Keratinocyte (primary cell): ENCODE measurements around the gene CHCHD6. TPM values are rescaled to one million over a fixed set of nuclear protein-coding genes. Genes with fewer than 3 reads are reported as not detected.

Experiments
- DNase-seq: peaks from one replicate; pipeline ENCODE4 v3.0.0-alpha.2; 2011; ENCODE audit warnings: low read depth, missing footprints, low spot score
- FAIRE-seq: peaks from 2 replicates; lab custom pipeline; 2011; peaks lifted over from hg19 to GRCh38; lab: Jason Lieb, UNC
- H2AFZ ChIP-seq: 2 replicates; pipeline ENCODE4 v1.6.0; 2012; ENCODE audit warnings: low read length, control low read depth, inconsistent platforms; ENCODE audit not compliant: control insufficient read depth
- H3K27ac ChIP-seq: 2 replicates; pipeline ENCODE4 v1.5.1; 2011; ENCODE audit warnings: low read length; ENCODE audit not compliant: control insufficient read depth, insufficient read depth
- H3K27me3 ChIP-seq: 3 replicates; pipeline ENCODE4 v1.6.0; 2011; ENCODE audit warnings: low read length; ENCODE audit not compliant: control insufficient read depth, insufficient read depth; ENCODE audit errors: extremely low read depth
- H3K36me3 ChIP-seq, 2 experiments: 2 replicates in 1 of 2; 3 replicates in 1 of 2; pipeline ENCODE4 v1.5.1; 2011; ENCODE audit warnings: low read length in 2 of 2, mild to moderate bottlenecking in 1 of 2; ENCODE audit not compliant: control insufficient read depth in 2 of 2, insufficient read depth in 2 of 2; ENCODE audit errors: extremely low read depth in 1 of 2
- H3K4me1 ChIP-seq: 3 replicates; pipeline ENCODE4 v1.5.1; 2011; ENCODE audit warnings: low read length; ENCODE audit not compliant: control insufficient read depth, insufficient read depth; ENCODE audit errors: extremely low read depth
- H3K4me2 ChIP-seq: 3 replicates; pipeline ENCODE4 v1.6.0; 2011; ENCODE audit warnings: low read depth, low read length; ENCODE audit not compliant: control insufficient read depth, insufficient read depth; ENCODE audit errors: extremely low read depth
- H3K4me3 ChIP-seq, 3 experiments: fragments of 200-600 bp in 1 of 3; sonication (generic) in 1 of 3; 2 replicates in 2 of 3; 3 replicates in 1 of 3; pipeline ENCODE4 v1.5.1; 2011 to 2016; ENCODE audit warnings: low read length in 3 of 3, mild to moderate bottlenecking in 3 of 3, control low read depth in 2 of 3, inconsistent platforms in 1 of 3, low read depth in 1 of 3, mixed read lengths in 1 of 3, mixed run types in 1 of 3, moderate library complexity in 1 of 3; ENCODE audit not compliant: control insufficient read depth in 2 of 3, insufficient read depth in 2 of 3; ENCODE audit errors: extremely low read depth in 1 of 3
- H3K79me2 ChIP-seq: 2 replicates; pipeline ENCODE4 v1.6.0; 2012; ENCODE audit warnings: low read length; ENCODE audit not compliant: control insufficient read depth, insufficient read depth
- H3K9ac ChIP-seq: 3 replicates; pipeline ENCODE4 v1.6.0; 2011; ENCODE audit warnings: low read length; ENCODE audit not compliant: control insufficient read depth, insufficient read depth; ENCODE audit errors: extremely low read depth
- H3K9me1 ChIP-seq: 3 replicates; pipeline ENCODE4 v1.6.0; 2011; ENCODE audit warnings: low read length; ENCODE audit not compliant: control insufficient read depth, insufficient read depth; ENCODE audit errors: extremely low read depth
- H3K9me3 ChIP-seq: 2 replicates; pipeline ENCODE4 v1.5.1; 2012; ENCODE audit warnings: low read depth, low read length; ENCODE audit not compliant: control insufficient read depth
- H4K20me1 ChIP-seq: 3 replicates; pipeline ENCODE4 v1.6.0; 2011; ENCODE audit warnings: low read length; ENCODE audit not compliant: control insufficient read depth, insufficient read depth; ENCODE audit errors: extremely low read depth
- EZH2 ChIP-seq: IDR thresholded peaks from one replicate; pipeline ENCODE4 v1.6.1; 2012; ENCODE audit warnings: inconsistent platforms, mild to moderate bottlenecking, low read length, moderate library complexity
- dilution Hi-C: fragments of 300-500 bp; cut with MboI; formaldehyde crosslinking; loops from one replicate; pipeline ENCODE4 v1.7.0; 2020; ENCODE audit warnings: low sequenced_read_pairs; ENCODE audit not compliant: extremely low pct_ligation_motif_present
- polyA plus RNA-seq, 5 experiments: library from polyadenylated mRNA; depleted of rRNA in 3 of 5; stranded (reverse) in 3 of 5; stranded (forward) in 1 of 5; unstranded in 1 of 5; fragments of >200 nt; gene quantifications; 1 replicate in 1 of 5; 2 replicates in 3 of 5; 3 replicates in 1 of 5; pipeline versions ENCODE4 v1.2.1 to v1.2.3, GENCODE V29; 2011 to 2012; ENCODE audit warnings: missing spikeins in 2 of 5, low read depth in 1 of 5, low replicate concordance in 1 of 5
- TF ChIP-seq, protein P1 (sequence below), 3 experiments: IDR thresholded peaks in 1 of 3; conservative IDR thresholded peaks in 1 of 3; optimal IDR thresholded peaks in 1 of 3; 2 replicates in 2 of 3; 3 replicates in 1 of 3; pipeline versions ENCODE3 to v1.5.1; 2011; ENCODE audit warnings: low read length in 3 of 3, mild to moderate bottlenecking in 3 of 3, moderate library complexity in 2 of 3, control low read depth in 1 of 3, inconsistent platforms in 1 of 3; ENCODE audit not compliant: insufficient read depth in 2 of 3; ENCODE audit errors: extremely low read depth in 1 of 3

CHCHD6 gene
- polyA plus RNA-seq, 1 donor (not counting 4 experiments of a cell fraction or from before 2014, with no cell fraction given) = 21.7 TPM

DNA sequence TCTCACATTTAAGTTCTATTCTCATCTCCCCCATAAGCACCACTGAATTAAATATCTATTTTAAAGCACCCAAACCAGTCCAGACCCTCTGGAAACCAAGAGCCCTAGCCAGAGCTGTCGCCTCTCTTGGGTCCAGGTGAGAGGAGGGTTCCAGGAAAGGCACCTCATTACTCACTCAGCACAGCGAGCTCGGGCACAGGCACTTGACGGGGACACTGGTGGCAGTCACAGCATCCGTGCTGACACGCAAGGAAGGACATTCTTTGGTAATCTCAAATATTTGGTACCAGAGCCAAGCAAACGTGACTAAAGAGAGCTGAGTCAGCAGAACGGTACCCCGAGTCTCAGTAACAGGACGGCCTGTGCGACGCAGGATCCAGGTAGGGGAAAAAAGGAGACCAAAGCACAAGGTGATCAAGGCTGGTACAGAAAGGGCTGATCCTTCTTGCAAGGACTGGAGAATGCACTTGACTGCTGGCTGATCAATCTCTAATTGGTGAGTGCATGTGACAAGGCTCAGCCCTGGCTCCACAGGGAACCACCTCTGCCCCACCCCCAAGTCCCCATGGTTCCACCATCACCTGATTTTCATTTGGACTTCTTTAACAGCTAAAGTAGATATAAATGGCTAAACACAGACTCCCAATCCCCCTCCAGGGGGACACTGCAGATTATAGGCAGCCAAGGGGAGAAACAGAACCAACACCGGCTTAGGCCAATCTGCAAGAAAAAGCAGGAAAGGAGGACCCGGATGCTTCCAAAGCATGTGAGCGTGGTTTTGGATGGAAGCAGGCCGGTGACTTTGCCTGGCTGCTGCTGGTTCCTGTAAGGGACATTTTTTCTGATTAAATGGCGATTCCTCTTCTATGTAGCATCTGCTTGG lies 61.4 kb downstream of the CHCHD6 start:
- TF ChIP-seq EZH2 = no peak
- TF ChIP-seq, protein P1, sequence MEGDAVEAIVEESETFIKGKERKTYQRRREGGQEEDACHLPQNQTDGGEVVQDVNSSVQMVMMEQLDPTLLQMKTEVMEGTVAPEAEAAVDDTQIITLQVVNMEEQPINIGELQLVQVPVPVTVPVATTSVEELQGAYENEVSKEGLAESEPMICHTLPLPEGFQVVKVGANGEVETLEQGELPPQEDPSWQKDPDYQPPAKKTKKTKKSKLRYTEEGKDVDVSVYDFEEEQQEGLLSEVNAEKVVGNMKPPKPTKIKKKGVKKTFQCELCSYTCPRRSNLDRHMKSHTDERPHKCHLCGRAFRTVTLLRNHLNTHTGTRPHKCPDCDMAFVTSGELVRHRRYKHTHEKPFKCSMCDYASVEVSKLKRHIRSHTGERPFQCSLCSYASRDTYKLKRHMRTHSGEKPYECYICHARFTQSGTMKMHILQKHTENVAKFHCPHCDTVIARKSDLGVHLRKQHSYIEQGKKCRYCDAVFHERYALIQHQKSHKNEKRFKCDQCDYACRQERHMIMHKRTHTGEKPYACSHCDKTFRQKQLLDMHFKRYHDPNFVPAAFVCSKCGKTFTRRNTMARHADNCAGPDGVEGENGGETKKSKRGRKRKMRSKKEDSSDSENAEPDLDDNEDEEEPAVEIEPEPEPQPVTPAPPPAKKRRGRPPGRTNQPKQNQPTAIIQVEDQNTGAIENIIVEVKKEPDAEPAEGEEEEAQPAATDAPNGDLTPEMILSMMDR (optimal IDR thresholded peaks at IDR 0.05 in 1 of 3, IDR thresholded peaks at IDR 0.05 in 1 of 3, conservative IDR thresholded peaks at IDR 0.05 in 1 of 3; ENCODE audit: extremely low read depth in 1 of 3, insufficient read depth in 2 of 3, low read length in 3 of 3) = no peak
- Histone ChIP-seq H3K27ac (no peak overlapping the region), H3K4me2 (no peak overlapping the region), H3K9ac (no peak overlapping the region), H3K9me3 (no peaks in the 10 kb centered on the region), H3K4me3 (no peak overlapping the region), H4K20me1 (no peaks in the 10 kb centered on the region), H3K79me2 (no peaks in the 10 kb centered on the region), H3K4me1 (peaks cover 3% of the 10 kb centered on the region), H3K9me1 (no peaks in the 10 kb centered on the region), H3K36me3 (no peaks in the 10 kb centered on the region), H2AFZ (no peak overlapping the region), H3K27me3 (no peaks in the 10 kb centered on the region)
- no peak for FAIRE-seq
- no peak for DNase-seq
- dilution Hi-C loops = no loop called here

GRCh38 chr3:126766653-126767052 lies 62.6 kb downstream of the CHCHD6 start:
- no peaks in the 10 kb centered on the region for H3K27me3 ChIP-seq
- no peak overlapping the region for H3K4me3 ChIP-seq
- H4K20me1 ChIP-seq = no peaks in the 10 kb centered on the region
- dilution Hi-C loops = no loop called here
- no peaks in the 10 kb centered on the region for H3K9me3 ChIP-seq
- no peak overlapping the region for H2AFZ ChIP-seq
- FAIRE-seq (no peak), DNase-seq (no peak)
- TF ChIP-seq, protein P1 (optimal IDR thresholded peaks at IDR 0.05 in 1 of 3, IDR thresholded peaks at IDR 0.05 in 1 of 3, conservative IDR thresholded peaks at IDR 0.05 in 1 of 3; ENCODE audit: extremely low read depth in 1 of 3, insufficient read depth in 2 of 3, low read length in 3 of 3) = no peak
- no peak for TF ChIP-seq EZH2
- no peak overlapping the region for H3K4me2 ChIP-seq
- H3K79me2 ChIP-seq = peaks cover 2% of the 10 kb centered on the region
- no peaks in the 10 kb centered on the region for H3K9me1 ChIP-seq
- no peak overlapping the region for H3K27ac ChIP-seq
- H3K36me3 ChIP-seq = no peaks in the 10 kb centered on the region
- no peak overlapping the region for H3K9ac ChIP-seq
- H3K4me1 ChIP-seq = no peaks in the 10 kb centered on the region
